Activated CD8-positive, alpha-beta memory T cell treated with anti-CD3 and anti-CD28 coated beads, Interleukin-2, amount 50 U/mL, for 4 hours (primary cell): Measurements from ENCODE around the gene DRG2.

Experiments used
- DNase-seq: peaks from one replicate; pipeline ENCODE4 v3.0.0-alpha.2; 2020

Gene DRG2

DNA sequence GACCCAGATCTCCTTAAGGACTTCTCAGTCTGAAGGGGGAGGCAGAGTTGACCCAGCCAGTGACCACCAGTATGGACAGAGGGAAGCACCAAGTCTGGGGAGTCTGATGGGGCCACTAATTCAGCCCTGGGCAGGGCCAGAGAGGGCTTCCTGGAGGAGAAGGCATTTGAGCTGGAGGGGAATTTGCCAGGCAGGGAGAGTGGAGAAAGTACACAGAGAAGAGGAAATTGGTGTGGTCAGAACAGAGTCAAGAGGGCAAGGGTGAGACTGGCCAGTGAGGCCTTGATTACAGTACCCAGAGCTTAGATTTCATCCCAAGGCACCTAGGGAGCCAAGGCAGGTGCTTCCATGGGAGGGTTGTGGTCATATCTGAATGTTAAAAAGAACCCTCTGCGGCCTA, 57.1 kb downstream of the DRG2 start:
- no peak for DNase-seq

DNA sequence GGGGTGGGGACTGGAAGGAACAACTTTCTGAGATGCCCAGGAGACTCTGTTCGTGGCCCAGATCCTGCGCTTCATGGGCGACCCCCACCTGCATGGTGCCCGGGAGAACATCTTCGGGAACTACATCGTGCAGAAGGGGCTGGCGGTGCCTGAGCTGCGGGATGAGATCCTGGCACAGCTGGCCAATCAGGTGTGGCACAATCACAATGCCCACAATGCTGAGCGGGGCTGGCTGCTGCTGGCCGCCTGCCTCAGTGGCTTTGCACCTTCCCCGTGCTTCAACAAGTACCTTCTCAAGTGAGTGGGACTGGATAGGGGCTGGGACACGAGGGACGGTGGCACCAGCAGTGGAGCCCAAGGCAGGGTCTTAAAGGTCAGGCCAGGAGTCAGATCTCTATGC, 58.1 kb downstream of the DRG2 start:
- no peak for DNase-seq

DNA sequence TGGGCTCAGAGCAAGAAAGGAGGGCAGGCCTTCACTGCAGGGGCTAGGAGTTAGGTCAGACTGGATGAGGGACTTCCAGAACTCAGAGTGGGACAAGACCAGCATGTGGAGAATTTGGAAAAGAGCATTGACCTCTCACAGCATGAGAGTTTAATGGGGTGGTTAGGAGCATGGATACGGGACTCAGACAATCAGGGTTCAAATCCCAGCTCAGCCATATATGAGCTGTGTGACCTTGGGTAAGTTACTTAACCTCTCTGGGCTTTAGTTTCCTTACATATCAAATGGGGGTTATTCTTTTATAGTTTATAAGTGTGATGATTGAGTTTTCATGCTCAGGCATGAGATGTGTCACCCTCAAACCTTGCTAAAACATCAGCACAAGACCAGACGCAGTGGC, 58.5 kb downstream of the DRG2 start:
- no peak for DNase-seq

DNA sequence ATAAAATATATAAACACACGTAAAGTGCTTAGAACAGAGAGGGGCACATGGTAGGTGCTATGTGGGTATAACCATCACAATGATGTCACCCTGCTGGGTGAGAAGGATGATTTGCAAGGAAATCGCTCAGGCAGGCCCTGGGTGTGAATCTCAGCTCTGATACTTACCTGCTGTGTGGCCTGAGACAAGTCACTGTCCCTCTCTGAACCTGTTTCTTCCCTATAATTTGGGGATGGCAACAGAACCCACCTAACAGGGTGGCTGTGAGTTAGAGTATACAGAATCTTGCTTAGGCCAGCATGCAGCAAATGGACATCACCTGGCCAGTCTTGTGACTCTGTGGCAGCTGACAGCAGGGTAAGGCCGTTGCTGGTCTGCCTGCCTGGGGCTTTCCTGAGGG, 59.2 kb downstream of the DRG2 start:
- no peak for DNase-seq

DNA sequence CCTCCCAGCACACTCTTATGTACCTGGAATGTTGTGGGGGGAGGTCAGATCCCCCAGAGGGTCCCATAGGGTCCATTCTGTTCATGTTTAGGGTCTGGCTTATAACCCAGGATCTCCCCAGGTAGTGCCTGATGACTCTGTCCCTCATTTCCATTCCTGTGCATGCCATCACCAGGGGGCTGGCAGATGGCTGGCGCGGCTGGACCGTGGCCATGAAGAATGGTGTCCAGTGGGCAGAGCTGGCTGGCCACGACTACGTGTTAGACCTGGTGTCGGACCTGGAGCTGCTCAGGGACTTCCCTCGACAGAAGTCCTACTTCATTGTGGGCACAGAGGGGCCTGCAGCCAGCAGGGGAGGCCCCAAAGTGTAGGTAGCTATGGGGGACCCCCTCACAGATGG, 60.8 kb downstream of the DRG2 start:
- no peak for DNase-seq

DNA sequence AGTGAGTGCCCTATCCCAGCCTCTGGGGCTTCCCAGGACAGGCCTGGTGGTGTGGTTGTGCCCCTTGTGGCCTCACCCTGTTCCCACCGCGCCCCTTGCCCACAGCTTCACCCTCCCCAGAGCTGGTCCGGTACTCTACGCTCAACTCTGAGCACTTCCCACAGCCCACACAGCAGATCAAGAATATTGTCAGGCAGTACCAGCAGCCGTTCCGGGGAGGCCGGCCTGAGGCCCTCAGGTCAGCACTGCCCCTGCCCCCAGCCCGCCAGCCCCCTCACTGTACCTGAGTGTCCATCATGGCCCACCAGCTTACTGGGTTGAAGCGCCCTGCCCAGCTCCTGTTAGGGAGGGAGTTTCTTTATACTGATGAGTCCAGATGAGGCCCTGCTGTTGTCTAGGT, 63.5 kb downstream of the DRG2 start:
- DNase-seq: no peak

DNA sequence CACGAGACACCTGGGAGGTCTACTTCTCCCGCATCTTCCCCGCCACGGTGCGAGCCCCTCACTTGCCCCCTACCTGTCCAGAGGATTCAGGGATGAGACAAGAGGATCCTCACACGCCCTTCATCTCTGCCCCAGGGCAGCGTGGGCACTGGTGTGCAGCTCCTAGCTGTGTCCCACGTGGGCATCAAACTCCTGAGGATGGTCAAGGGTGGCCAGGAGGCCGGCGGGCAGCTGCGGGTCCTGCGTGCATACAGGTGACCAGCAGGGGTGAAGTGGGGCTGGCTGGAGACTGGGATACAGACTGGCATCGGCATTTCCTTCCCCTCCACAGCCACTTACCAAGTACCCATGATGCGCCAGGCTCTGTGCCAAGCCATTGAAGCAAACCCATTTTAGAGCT, 67.4 kb downstream of the DRG2 start:
- no peak for DNase-seq

DNA sequence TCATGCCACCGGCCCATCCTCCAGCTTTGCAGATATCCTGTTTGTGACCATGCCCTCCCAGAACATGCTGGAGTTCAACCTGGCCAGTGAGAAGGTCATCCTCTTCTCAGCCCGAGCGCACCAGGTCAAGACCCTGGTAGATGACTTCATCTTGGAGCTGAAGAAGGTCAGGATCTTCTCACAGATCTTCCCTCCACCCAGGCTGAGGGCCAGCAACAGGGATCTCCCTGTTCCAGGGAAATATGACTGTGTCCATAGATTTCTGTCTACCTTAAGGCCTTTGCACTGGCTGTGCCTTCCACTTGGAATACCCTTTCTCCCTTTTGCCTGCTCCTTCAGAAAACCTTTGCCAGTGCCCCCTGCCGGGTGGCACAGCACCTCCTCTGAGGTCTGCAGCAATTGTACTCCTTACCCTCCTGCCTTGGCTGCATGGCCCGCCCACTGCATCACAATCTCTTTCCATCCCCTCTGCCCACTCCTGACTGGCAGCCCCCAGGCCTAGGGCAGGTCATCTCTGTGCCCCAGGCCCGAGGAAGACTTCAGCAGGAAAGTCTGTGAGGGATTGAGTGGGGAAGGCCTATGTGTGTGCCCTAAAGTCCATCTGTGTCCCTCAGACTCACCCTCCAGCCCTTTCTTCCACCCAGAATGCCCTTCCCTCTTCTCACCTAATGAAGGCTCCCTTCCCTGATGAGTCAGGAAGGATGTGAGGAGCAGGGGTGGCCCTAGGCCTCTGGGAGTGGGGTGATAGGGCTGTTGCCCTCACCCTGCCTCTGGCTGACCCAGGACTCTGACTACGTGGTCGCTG, 68.6 kb downstream of the DRG2 start:
- DNase-seq: no peak

DNA sequence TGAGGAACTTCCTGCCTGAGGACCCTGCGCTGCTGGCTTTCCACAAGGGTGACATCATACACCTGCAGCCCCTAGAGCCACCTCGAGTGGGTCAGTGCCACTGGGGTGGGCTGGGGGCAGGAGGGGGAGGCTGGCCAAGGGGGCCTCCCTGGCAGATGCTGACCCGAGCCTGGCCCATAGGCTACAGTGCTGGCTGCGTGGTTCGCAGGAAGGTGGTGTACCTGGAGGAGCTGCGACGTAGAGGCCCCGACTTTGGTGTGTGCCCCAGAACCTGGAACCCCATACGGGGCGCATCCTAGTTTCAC, 69.2 kb downstream of the DRG2 start:
- no peak for DNase-seq
